Activated naive CD4-positive, alpha-beta T cell treated with anti-CD3 and anti-CD28 coated beads, Interleukin-2, amount 50 U/mL, for 16 hours (primary cell): ENCODE data around the gene LIME1.

Source experiments
- DNase-seq: peaks from one replicate; pipeline ENCODE4 v3.0.0-alpha.2; 2020

The LIME1 gene

DNA sequence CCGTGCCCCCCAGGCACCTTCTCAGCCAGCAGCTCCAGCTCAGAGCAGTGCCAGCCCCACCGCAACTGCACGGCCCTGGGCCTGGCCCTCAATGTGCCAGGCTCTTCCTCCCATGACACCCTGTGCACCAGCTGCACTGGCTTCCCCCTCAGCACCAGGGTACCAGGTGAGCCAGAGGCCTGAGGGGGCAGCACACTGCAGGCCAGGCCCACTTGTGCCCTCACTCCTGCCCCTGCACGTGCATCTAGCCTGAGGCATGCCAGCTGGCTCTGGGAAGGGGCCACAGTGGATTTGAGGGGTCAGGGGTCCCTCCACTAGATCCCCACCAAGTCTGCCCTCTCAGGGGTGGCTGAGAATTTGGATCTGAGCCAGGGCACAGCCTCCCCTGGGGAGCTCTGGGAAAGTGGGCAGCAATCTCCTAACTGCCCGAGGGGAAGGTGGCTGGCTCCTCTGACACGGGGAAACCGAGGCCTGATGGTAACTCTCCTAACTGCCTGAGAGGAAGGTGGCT is 39.1 kb upstream of the LIME1 start:
- DNase-seq = peak; percentile 14

DNA sequence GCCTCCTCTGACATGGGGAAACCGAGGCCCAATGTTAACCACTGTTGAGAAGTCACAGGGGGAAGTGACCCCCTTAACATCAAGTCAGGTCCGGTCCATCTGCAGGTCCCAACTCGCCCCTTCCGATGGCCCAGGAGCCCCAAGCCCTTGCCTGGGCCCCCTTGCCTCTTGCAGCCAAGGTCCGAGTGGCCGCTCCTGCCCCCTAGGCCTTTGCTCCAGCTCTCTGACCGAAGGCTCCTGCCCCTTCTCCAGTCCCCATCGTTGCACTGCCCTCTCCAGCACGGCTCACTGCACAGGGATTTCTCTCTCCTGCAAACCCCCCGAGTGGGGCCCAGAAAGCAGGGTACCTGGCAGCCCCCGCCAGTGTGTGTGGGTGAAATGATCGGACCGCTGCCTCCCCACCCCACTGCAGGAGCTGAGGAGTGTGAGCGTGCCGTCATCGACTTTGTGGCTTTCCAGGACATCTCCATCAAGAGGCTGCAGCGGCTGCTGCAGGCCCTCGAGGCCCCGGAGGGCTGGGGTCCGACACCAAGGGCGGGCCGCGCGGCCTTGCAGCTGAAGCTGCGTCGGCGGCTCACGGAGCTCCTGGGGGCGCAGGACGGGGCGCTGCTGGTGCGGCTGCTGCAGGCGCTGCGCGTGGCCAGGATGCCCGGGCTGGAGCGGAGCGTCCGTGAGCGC is 38.5 kb upstream of the LIME1 start:
- no peak for DNase-seq

DNA sequence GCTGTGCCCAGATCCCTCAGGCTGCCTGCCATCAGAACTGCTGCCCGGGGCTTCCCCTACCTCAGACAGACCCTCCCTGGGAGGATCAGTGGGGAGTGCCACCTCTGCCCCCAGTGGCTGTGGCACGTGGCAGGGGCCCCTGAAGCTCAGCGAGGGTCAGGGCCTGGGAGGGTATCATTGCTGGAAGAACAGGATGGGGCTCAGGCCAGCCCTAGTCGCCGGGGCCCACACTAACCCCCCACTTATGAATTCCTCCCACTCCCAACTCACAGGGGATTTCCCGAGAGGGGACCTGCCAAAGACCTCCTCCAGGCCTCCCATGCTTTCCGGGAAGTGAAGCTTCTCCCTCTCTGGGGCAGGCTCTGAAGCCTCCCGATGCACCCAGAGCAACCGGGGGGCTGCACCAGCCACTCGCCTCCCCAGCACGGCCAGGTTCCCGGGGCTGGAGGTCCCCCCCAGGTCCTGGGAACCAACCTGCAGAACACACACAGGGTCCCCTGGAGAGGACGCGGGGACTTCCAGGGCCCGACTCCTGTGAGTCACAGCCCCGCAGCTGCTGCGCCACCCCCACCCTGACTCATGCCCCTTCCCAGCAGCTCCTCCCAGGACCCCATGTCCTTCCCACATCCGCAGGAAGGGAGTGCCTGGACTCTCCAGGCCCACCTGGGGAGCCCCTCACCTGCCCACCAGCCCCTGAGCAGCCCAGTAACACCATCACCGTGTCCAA is 37.6 kb upstream of the LIME1 start:
- DNase-seq = peak; percentile 47

DNA sequence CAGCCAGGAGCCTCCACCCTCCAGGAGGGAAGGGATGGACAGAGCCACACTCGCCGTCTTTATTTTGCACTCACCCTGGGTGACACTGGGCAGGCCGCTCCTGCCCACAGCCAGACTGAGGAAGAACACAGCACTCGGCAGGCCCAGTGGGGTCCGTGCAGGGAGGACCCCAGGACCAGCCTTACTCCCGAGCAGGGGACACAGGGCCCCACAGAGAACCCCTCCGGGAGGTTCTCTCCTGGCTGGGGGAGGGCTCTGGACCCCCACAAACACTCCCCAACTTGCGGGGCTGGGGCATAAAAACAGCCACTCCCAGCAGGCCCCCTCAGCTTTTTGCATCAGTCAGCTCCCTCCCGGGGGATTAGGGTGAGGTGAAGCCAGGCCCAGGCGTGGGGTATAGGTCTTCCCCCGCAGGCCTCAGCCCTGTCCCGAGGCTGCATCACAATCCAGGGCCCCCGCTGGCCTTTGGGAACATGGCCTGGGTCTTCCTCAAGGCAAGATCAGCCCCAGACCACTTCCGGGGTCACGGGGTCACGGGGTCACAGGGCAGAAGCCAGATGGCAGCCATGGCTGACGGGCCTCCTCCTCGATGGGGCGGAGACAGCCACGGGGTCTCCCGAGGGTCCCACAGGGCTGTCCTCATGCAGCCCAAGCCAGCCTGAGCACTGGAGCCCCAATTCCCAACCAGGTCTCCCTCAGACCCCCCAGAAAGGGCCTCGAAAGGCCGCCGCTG is 36.8 kb upstream of the LIME1 start:
- DNase-seq = peak; percentile 10

DNA sequence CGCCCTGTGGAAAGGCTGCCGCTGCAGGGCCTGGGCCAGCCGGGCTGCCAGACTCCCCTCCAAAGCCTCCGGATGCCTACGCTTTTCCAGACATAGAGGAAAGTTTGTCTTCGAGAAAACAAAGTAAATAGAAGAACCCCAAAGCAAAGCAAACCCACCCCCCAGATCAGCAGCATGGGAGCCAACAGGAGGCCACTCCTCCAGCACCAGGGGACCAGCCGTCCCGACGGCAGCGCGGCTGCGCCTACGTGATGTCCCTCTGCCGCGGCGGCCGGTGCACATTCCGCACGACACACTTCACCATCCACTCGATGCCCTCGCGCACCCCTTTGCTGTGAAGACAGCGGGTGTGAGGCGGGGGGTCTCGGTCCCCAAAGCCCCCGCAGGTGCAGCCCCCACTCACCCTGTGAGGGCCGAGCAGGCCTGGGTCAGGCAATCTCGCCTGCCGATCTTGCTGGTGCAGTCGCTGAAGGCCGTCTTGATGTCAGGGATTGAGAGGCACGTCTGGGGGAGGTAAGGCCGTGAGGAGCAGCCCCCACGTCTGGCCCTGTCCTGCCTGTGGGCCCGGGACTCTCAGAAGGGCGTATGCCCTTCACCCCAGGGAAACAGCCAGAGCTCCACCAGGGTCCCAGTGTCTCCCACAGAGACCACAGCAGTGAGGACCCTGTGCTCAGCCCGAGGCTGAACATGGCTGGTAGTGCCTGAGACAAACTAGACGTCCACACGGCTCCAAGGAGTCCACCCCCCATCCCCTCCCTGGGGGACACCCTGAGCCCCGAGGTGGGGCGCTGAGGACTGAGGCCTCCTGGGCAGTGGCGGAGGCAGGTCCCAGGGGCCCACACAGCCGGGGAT is 36.0 kb upstream of the LIME1 start:
- DNase-seq = peak; percentile 10

DNA sequence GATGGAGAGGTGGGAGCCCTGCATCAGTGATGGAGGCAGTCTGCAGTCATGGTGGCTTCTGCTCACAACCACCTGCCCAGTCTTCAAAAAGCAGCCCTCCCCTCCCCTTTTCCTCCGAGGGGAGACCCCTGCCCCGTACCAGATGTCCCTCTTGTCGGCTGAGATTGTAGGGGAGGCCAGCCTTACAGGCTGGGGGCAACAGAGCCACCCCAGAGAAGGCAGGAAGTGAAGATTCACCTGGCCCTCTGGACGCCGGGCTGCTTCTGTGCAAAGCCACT is 35.5 kb upstream of the LIME1 start:
- DNase-seq = no peak

DNA sequence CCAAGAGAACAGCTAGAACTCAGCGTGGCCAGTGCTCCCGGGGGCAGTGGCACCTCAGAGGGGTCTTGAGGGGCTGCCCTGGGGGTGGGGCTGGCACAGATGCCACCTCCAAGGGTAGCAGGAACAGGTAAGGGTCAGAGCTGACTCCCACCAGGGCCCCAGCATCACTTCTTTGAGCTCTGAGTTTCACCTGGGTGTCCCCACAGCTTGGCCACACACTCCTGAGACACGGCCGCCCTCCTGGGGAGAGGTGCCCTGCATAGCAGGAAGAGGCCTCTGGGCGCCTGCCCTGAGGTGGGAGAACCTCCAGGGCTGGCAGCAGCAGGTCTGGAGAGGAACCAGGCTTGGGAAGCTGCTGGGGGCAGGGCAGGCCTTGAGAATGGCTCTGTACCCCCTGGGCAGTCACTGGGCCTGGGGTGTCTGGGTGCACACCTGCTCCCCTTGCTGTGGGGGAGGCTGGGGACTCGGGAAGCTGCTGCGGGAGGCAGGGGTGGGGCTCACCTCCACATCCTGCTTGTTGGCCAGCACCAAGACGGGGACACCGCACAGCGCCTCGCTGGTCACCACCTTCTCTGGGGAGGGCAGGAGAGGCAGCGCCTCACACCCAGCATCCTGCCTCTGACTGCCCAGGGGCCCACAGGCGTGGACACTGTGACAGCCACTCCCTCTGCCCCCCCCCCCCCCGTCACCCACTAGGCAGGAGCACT is 35.0 kb upstream of the LIME1 start:
- no peak for DNase-seq

DNA sequence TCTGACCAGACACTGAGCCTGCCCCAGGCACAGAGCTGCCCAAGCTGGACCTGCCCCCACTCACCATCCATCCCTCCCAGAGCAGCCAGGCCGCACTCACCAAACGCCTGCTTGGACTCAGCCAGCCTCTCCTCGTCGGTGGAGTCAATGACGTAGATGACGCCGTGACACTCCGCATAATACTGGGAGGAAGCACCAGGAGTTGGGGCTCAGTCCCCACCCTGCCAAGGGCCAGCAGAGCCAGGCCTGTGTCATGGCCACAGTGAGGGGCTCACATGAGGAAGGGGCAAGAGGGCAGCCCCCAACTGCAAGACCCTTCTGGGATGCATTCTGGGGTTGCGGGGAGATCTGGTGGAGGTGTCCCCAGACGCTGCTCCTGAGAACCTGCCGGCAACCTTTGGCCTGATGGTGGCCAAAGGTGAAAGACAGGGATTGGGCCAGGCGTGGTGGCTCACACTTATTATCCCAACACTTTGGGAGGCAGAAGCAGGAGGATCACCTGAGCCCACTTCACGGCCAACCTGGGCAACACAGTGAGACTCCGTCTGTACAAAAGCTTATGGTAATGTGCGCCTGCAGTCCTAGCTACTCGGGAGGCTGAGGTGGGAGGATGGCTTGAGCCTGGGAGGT is 34.3 kb upstream of the LIME1 start:
- no peak for DNase-seq

DNA sequence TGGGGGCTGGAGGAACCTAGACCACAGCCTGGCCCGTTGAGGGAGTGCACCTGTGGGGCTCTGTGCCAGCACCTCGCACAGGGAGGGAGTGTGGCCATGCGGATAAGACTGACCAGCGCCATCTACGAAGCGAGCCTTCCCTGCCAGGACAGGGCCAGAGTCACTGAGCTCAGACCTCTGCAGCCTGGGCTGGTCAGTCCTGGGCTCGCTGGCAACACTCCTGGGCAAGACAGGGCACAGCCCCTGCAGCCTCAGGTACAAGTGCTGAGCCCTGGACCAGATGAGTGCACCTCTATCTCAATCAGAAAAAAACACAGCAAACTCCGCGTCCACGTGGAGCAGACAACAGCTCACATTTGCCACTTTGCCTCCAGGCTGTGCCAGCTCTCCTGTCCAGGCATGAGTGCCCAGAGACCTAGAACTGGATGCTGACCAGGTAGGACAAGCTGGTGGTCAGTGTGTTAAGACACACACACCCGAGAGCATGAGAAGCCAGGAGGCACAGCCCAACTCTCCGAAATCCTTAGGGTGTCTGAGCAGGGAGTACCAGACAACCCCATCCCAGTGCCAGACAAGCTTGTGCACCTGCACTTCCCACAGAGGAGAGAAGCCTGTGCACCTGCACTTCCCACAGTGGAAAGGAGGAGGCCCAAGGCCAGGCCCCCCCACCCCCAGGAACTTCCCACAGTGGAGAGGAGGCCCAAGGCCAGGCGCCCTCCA is 33.6 kb upstream of the LIME1 start:
- no peak for DNase-seq

DNA sequence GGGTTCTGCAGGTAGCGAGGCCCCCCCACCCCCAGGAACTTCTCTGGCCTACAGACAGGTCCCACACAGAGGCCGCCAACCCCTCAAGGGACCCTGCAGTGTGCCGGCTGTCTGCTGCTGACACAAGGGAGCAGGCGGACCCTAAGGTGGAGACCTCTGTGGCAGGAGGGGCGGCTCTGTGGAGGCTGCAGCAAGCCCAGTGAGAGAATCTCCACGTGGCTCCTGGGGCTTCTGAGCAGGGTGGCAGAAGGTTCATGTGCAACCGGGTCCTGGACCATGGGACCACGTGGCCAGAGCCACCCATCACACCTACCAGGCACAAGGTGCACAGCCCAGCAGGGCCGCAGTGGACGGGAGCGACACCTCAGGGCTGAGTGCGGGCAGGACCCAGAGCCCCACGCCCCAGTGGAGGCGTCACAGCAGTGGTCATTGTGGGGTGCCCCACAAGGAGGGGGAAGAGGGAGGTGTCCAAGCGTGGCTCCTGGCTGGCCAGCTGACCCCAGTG is 32.9 kb upstream of the LIME1 start:
- DNase-seq = no peak

DNA sequence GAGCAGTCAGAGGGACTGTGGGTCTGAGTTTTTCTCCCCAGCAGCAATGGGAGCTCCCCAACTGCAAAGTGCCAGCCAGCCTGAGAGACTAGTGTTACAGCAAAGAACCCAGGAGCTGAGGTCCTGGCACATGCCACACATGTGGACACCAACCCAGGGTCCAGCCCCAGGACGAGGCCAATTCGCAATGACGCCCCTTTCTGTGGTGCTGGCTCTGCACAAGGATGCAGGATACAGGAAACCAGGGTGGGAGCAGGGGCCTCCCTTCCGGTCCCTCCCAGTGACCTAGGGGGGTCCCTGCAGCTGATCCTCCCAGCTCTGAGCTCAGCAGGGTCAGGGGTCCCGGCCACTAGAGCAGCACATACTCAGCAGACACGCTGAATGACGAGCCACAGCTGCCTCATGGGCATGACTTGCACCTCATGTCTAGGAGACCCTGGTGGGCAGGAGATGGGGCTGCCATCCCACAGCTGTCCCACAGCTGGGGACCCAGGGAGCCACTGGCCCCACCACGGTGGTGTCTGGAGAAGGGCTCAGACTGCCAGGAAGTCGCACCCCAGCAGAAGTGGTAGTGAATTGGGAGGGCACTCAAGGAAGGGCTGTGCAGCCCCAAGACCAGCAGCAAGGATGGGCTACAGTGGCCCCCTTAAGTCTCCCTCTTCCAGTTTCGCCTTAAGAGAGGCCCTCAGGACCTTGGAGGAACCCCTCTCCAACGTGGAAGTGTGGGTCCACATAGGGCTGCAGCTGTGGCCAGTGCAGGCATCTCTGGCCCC is 32.3 kb upstream of the LIME1 start:
- no peak for DNase-seq

DNA sequence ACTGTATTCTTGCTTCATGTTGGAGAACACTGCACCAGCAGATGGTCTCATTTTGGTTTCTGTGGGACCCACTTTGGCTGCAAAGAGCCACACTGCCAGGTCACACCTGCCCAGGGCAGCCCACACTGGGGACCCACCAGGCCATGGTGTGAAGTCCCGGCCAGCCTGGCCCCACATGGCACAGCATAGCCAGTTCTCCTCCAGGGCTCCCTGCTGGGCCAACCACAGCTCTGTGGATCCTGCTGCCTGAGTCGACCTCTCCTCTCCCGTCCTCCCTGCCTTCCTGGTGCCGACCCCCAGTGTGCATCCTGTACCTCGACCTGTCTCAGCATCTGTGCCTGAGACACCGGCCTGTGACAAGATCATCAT is 31.7 kb upstream of the LIME1 start:
- DNase-seq = no peak

DNA sequence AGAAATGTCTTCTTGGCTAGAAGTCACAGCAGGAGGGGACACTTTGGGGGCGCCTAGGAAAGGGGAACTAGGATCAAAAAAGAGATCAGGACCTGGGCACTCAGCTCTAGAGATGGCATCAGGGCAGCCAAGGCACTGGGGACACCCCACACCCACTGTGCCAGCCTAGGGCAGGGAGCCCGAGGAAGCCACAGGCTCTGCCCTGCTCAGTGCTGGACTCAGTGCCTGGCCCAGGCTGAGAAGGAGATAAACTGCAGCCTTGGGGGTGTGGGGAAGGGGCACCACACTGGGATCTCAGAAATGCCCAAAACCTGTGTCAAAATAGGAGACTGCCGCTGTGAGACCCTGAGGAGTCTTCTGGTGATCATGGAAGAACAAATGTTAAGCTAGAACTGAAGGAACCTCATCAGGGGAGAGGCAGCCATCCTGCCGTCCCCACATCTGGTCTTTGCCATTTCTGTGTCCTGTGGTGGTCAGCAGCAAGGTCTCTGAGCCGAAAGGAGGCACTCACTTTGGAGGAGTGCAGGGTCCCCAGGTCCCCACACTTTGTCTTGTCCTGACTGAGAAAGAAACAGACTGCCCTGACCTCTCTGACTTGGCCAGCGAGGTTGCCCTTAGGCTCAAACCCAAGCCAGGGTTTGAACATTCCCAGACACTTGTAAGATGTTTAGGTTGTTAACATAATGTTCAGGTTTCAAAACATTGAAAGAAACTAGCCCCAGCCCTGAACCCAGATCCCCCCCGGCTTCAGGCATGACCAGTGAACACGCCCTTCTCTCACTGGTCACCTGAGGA is 31.0 kb upstream of the LIME1 start:
- DNase-seq = no peak

DNA sequence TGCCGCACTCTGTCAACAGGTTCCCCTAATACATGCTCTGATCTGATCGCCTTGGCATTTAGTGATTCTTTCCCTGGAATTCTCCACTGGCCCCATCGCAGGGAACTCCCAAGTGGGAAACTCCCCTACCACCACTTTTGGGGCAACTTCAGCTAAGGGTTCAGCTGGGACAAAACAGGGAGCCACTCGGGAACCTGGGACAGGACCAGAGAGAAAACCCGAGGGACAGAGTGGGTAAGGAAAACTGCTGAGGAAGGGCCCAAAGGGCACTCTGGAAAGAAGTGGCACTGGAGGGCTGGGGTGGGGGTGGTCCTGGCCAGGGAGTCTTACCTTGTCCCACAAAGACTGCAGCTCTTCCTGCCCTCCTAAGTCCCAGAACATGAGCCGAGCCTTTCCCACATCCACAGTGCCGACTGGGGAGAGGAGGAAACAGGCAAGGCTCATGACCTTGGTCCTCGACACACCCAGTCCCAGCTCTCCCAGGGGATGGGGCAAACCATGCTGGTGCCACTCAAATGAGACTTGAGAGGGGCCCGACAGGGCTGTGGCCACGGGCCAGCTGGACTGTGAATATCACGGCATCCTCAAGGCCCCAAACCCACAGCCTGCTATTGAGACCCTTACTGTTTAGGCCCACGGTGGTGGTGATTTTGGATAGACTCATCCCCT is 30.3 kb upstream of the LIME1 start:
- no peak for DNase-seq

DNA sequence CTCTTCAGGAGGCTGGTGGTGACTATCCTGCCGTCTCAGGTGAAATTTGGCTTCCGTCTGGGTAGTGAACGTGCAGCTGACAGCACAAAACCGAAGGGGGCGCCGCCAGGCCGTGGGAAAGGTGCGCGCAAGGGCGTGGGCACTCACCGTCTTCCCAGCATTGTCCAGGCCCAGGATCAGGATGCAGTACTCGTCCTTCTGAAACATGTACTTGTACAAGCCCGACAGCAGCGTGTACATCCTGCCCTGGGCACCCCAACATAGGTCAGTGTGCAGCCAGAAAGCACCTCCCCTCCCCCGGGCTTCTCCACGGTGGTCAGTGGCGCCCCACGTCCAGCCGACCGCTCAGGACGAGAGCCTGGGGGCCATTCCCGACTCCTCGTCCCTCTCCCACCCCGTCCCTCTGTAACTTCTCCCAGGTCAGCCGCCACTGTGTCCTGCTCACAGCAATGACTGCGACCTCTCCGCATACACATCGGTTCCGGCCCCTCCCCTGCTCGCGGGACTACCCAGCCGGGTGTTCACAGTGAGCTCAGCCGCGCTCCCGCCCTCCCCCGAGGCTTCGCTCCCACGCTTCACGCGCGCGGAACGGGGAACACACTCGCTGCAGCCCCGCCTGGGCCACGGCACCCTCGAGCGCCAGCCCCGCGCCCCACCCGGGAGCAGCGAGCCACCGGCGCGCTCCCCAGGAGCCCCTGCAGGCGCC is 29.5 kb upstream of the LIME1 start:
- DNase-seq = peak; percentile 73

DNA sequence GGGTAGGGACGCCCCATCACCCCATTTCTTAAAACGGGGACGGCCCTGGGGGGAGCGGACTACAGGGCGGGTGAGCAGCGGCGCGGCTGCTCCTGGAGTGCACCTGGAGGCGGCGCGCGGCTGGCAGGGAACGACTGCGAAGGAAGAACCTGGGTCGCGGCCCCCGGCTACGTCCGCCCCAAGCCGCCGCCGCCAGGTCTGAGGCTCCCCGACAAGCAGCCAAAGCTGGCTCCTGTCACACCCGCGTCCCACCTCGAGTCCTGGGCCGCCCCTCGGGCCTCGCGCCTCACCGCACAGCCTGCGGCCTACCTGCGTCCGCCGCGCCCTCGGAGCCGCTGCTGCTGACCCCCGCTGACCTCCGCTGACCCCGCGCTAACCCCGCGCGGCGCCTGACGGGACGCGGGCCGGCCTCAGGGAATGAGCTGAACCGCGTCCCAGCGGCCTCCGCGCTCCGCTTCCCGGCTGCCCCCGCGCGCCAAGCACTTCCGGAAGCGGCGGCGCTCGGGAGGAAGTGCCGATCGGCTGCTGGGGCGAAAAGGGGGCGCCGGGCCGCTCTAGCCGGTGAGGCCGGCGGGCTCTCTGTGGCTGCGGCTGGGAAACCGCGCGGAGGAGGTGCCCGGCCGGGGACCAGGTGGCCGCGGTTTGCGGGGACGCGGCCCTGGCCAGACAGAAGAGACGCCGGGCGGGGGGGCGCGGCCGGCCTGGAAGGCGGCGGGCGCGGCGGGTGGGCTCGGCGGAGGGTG is 28.7 kb upstream of the LIME1 start, which contains the start of the genes ARFRP1 and ZGPAT:
TSS of gene ARFRP1 (minus strand) at position 419 of the 743 bp plus-strand sequence. CDS start 885 bp downstream, outside the sequence.
TSS of gene ZGPAT (plus strand) at position 482 of the 743 bp plus-strand sequence. CDS start 542 bp downstream, outside the sequence.
- DNase-seq = peak; percentile 88
